Embryonic facial prominence (tissue), 1 donor: ENCODE measurements around the gene ICE1.
"Not testable (repeated sequence)": the region's sequence is repeated elsewhere in the genome, so short reads cannot be mapped to it uniquely, and the experiment has no call there.

Source experiments
- DNase-seq: peaks from one replicate; pipeline ENCODE4 v3.0.0-alpha.2; 2016; ENCODE audit errors: extremely low spot score

ICE1 gene

DNA sequence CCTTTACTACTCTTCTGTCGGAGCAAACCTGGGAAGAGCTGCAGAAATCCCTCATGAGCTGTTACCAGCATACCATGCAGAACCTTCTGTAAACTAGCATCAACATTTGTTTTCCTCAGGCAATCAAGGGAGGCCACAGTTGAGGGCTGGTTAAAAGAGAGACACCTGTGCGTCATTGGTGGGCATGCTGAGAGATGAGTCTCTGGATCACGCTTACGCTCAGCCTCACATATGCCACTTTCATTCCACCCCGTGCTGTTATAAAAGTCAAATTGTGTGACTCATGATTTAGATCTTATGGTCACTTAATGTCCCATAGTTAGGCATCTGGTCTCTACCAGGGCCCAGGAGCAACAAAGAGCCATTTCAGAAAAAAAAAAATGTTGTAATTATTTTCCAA, 18.1 kb upstream of the ICE1 start:
- DNase-seq, result no peak

GRCh38 chr5:5405441-5405840, 17.0 kb upstream of the ICE1 start:
- no peak for DNase-seq

DNA sequence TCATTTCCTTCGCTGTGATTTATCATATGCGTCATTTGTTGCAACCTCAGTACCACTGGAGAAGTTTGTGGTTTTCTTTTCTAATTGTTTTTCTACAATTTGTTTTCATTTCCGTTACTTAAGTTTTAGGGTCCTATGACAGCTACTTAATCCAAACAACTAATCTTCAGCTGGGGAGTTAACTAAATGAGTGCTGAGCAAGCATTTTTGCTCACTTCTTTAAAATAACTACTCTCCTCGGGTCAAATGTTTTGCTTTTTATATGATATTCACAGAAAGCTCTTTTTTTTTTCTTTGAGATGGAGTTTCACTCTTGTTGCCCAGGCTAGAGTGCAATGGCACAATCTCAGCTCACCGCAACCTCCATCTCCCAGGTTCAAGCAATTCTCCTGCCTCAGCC, 14.6 kb upstream of the ICE1 start:
- no peak for DNase-seq

DNA sequence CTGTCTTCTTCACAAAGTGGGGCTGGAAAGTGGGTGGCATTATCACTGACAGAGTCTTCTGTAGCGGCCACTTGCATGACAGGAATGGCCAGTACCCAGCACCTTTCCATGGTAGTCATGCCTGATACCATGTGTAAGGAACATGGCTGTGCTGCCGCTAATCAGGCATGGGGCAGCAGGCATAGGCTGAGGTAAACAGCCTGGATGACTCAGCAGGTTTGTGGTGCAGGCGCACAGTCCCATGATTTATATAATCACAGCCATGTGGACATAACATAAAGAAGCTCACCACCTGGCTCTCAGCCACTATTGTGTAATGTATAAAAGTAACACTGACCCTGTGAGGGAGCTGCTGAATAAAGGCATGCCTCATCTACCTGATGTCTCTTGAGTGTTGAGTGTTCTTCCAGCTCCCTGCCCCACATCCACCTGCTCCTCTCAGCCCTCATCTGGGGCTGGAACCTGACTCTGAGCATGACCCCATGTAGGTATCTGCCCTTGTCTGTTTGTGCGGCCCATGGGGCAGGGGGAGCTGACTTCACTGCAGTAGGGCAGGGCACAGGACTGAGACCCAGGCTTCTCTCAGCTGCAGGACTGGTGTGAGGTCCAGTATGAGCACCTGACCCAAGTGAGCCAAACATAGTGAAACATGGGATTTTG, 13.2 kb upstream of the ICE1 start:
- no peak for DNase-seq

DNA sequence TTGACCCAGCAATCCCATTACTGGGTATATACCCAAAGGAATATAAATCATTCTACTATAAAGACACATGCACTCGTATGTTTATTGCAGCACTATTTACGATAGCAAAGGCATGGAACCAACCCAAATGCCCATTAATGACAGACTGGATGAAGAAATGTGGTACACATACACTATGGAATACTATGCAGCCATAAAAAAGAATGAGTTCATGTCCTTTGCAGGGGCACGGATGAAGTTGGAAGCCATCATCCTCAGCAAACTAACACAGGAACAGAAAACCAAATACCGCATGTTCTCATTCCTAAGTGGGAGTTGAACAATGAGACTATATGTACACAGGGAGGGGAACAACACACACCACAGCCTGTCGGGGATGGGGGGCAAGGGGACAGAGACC, 8.6 kb upstream of the ICE1 start:
- not testable (repeated sequence) for DNase-seq

GRCh38 chr5:5414999-5415398, 7.5 kb upstream of the ICE1 start:
- no peak for DNase-seq

DNA sequence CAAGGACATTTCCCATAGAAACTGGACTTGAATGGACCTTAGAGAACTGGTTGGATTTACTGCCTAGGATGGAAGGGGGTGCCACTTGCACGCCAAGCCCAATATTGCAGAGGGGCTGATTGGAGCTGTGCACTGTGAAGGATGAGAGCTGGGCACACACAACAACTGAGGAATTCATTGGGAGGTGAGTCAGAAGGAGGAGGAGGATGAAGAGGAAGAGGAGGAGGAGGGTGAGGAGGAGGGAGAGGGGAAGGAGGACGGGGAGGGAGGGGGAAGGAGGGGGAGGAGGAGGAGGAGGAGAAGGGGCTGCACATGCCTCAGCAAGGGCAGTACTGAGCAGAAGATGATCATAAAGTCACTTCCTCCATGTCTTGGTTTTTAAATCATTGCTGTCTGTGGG, 5.7 kb upstream of the ICE1 start:
- DNase-seq, result no peak

DNA sequence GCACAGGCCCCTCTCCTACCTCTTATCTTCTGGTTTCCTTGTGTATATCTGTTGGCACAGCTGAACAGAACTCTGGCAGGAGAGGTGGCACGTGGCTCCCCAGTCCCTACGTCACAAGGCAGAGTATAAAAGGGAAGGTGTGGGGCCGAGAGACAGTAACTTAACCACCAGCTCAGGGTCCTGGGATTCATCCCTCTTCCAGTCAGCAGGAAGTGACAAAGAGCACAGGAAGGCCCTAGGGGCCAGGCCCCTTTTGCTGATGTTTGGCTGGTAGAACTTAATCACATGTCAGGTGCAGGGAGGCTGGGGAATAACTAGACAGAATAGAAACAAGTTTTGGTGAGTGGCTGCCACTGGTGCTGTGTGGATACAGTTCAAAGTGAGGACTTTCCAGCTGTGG, 4.5 kb upstream of the ICE1 start:
- DNase-seq, result no peak

DNA sequence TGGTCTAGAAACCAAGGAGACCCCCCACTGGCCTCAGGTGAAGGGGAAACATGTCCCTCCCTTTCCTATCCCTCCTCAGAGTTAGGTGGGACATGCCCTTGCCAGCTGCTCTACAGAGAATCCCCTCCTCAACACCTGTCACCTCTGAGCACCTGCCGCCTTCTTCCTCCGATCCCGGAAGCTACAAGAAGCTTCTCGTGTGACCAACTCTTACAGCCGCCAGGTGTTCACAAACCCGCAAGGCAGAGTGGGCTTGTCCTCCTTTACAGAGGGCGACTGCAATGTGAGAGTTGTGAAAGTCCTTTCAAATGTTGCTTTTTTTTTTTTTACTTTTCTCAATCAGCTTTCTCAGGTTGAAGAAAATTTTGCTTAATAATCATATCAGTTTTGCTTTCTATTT, 3.7 kb upstream of the ICE1 start:
- no peak for DNase-seq

DNA sequence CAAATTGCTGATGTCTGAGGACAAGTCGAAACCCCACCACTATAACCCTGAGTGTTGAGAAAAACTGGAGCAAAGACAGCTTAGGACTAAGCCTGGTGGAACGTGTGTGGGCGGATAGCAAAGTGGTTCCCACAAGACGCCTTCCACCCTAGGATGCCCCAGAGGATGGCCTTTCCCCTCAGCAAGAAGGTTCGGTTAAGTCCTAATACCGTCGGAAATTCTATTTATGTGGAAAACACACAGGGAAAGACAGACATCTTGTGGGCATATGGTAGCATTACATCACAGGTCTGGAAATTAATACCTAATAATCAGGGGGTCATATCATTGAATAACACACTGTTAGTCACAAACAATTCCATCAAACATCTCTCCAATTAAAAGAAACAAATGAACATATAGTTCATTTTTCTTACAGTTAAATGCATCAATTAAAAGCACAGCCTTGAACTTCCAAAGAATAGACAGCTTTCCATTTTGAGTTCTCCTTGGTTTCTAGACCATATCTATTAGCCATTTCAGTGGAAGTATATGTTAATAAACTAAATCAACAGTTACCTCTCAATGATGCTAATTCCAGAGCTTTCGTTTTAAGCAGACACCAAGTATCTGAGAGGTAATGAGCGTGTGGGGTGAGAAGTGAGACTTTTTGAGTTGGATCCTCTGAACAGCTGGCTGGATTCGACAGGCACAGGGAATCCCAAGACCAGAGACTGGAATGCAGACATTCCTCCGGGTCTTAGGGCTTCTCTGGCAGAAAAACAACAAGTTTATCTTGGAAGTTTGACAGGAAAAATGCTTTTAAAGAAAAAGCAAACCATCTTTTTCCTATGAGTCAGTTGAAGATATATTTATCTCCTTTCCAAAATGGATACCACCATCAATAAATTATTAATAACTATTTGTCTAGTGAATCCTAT, 2.9 kb upstream of the ICE1 start:
- peak; percentile 33 for DNase-seq

- no peak for DNase-seq
These were observed 2.2 kb upstream of the ICE1 start for GRCh38 chr5:5420251-5420650.

GRCh38 chr5:5421149-5421960, 1.1 kb upstream of the ICE1 start:
- DNase-seq, result no peak

DNA sequence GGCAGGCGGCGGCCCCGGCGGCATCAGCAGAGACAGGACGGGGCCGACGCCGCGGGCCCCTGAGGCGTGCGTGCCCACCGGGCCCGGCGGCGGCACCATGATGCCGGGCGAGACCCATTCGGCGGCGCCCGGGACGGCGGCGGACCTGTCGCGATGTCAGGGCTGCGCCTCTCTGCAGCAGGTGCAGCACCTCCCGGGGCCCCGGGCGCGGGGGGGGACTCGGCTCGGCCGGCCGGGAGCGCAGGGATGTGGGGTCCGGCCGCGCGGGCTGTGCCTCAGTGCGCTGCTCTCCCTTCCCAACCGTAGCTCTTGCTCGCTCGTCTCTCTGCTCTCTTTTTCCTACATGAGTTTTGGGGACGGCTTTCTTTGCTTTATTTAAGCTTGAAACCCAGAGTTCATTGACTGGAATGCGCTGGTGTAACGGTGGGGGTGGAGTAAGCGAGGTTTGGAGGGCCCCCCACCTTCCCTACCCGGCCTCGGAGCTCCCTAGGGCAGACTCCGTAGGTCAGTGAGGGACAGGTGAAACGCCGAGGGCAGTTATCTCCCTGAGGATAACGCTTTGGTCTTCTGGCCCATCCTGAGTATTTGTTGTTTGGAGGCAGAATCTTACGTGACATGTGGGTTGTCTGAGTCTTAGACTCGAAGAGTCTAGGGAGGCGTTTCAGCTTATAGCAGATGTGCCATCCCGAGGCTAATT, 490 bp downstream of the ICE1 start:
- no peak for DNase-seq

DNA sequence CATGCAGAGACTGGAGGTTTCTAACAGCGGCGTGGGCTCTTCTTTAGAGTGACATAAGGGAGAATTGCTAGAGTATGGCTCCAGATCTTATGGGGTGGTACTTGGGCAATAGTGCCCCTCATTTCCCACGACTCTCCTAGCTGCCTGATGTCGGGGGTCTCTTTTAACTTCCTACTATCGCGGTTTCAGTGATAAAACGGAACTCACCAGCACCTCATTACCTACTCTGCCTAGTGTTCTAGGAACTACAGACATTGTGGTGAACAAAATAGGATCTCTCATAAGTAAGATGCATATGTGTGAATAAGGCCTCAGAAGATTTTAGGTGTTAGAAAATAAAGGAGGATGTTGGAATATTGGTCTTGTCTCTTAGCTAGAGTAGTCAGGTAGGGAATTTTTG, 1.1 kb downstream of the ICE1 start:
- no peak for DNase-seq

- no peak for DNase-seq
These were observed 2.3 kb downstream of the ICE1 start for GRCh38 chr5:5424736-5425135.

DNA sequence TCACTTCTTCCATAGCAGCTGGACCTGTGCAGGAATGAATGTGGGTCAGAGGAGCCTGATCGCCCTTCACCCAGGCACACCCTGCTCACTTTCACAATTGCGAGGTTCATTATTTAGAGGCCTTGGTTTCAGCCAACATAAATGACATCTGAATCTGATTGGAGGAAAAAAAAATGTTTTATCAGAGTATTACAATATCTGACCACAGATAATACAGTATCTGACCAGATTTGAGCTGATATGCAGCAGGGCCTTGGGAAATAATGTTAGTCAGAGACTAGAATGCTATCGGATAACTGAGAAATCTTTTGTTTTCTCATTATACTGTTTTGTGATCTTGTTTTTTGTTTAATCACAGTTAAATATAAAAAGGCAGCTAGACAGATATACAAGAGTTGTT, 7.7 kb downstream of the ICE1 start:
- no peak for DNase-seq

- no peak for DNase-seq
These were observed 9.7 kb downstream of the ICE1 start for GRCh38 chr5:5432020-5432707.

DNA sequence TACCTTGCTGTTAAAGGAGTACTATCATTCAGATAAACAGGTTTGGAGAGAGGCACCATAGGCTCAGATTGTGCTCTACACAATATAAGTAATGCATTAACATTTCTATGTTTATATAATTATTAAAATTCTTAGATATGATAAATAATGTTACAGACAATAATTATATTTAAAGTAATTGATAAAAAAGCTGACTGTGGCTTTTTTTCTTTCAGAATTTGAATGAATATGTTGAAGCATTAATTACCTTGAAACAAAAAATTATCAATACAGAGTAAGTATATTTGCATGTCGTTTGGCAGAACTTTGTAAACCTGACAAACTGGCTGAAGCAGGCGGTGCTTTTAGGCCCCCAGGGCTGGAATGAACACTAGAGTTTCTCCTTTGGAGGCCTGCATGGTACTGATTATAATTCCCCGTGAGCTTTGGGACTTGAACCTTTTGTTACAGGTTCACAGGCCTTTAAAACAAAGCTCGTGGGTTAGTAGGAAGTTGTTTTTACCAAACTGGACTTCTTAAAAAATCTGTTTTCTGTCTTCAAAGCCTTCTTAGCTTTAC, 13.8 kb downstream of the ICE1 start:
- no peak for DNase-seq

- no peak for DNase-seq
These were observed 15.0 kb downstream of the ICE1 start for GRCh38 chr5:5437227-5438172.

DNA sequence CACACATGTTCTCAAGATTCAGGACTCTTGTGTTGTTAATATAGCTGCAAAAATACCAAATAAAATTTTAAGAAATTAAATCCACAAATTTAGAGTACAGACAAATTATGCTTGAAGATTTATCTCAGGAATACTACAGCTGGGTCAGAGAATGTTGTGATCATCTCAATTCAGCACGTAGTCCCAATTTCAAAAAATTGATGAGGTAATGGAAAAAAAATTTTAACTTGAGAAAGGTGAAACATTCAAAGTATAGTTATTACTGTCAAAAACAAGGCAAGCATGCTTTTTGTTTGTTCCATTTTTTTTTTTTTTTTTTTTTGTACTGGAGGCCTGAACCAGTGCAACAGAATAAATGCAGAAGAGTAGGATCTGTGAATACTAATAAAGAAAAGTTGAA, 29.4 kb downstream of the ICE1 start:
- no peak for DNase-seq
